Limb (tissue), 2 donors: ENCODE results near the gene SNRNP200.
"Not testable (repeated sequence)": the region's sequence is repeated elsewhere in the genome, so short reads cannot be mapped to it uniquely, and the experiment has no call there.

Experiments used
- DNase-seq, 2 donors: peaks; one replicate each; pipeline ENCODE4 v3.0.0-alpha.2; 2016; ENCODE audit errors: extremely low spot score in 2 of 2

The SNRNP200 gene

GRCh38 chr2:96274355-96275056 lies 30.8 kb downstream of the SNRNP200 start:
- DNase-seq = no peak

GRCh38 chr2:96273763-96274162 lies 31.6 kb downstream of the SNRNP200 start:
- no peak for DNase-seq

- DNase-seq = no peak
These were observed 33.4 kb downstream of the SNRNP200 start for GRCh38 chr2:96271995-96272394.

DNA sequence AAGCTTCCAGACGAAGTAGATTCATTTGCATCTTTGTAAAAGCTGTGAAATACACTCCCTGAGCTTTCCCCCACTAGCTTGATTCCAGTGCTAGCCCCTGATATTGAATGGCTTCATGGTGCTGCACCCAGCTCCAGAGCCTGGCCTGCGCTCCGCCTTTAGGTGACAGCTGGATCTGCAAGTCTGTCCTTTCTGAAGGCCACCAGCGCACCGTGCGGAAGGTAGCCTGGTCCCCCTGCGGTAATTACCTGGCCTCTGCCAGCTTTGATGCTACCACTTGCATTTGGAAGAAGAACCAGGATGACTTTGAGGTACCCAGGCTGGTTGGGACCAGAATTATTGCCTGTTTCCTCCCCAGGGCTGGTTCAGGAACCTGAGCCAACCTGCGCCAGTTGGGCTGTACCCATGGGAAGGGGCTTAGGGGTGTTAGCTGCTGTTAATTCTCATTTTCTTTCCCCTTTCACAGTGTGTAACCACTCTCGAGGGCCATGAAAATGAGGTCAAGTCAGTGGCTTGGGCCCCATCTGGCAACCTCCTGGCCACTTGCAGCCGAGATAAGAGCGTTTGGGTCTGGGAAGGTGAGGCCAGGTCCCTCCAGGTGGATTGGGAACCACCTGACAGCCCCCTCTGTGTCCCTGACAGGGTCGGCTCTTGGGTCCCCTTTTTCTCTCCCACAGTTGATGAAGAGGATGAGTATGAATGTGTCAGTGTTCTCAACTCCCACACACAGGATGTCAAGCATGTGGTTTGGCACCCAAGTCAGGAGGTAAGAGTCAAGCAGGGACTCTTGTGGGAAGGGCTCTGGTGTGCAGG lies 38.0 kb downstream of the SNRNP200 start:
- DNase-seq = no peak

GRCh38 chr2:96265840-96266679 lies 39.3 kb downstream of the SNRNP200 start, which contains the start of the genes CIAO1 and TMEM127:
TSS of gene CIAO1 (plus strand) at chr2:96266225. CDS start at chr2:96266351, 126 bp downstream.
TSS of gene TMEM127 (minus strand) at chr2:96265997. CDS start at chr2:96265381, 616 bp downstream.
- DNase-seq = peak; percentile 99

DNA sequence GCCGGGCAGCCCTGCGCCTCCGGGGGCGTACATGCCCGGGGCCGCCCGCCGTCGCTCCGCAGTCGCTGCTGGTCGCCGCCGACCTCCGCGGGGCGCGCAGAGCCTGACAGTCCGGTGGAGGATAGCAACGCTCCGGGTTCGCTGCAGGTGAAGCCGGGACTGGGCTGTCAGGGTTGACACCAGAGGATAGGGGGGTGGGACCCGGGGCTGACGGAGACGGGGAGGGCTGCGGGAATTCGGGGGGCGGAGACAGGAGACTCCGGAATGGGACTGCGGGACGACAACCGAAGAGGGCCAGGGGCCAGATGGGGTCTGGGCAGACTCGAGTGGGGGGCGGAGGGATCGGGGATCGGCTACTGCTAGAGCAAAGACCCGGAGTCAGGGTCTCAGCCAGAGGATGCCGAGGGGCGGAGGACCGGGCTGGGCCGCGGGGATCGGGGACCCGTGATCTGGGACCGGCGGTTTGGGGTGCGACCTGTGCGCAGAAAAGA lies 40.0 kb downstream of the SNRNP200 start:
- DNase-seq = no peak

- peak in 1 of 2 donors; percentile 59 for DNase-seq
These were observed 40.5 kb downstream of the SNRNP200 start for GRCh38 chr2:96264656-96265348.

DNA sequence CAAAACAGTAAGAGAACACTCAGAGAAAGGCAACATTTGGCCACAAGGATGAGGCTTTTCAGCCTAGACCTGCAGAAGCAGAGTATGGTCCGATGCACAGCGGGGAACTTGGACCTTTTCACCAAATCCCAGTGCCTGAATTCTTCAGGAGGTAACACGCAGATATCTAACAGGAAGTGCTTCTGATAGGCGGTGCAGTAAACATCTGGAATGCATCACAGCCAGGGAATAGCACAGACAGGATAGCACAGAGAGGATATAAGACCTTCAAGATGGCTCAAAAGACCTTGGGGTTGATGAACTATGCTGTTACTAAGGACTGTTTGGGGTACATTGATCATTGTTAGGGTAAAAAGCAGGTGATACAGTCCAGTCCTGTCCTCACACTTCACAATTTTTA lies 41.3 kb downstream of the SNRNP200 start:
- peak in 1 of 2 donors; percentile 9 for DNase-seq

DNA sequence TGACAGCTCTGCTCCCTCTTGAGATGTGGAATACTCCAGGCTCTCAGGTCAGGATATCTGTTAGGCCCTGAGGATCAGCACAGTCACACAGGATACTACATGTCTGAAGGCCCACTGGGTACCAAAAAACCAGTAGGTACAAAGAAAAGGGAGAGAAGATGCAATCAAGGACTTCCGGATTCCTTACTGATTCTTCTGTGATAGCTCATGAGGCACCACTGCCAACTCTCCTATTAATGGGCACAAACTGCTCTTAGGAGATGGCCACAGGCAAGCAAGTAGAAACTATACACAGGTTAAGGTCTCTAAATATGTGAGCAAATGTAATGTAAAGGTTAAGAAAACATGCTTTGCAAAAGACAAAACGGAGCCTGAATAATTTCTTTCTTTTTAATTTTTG lies 43.0 kb downstream of the SNRNP200 start:
- DNase-seq = no peak

DNA sequence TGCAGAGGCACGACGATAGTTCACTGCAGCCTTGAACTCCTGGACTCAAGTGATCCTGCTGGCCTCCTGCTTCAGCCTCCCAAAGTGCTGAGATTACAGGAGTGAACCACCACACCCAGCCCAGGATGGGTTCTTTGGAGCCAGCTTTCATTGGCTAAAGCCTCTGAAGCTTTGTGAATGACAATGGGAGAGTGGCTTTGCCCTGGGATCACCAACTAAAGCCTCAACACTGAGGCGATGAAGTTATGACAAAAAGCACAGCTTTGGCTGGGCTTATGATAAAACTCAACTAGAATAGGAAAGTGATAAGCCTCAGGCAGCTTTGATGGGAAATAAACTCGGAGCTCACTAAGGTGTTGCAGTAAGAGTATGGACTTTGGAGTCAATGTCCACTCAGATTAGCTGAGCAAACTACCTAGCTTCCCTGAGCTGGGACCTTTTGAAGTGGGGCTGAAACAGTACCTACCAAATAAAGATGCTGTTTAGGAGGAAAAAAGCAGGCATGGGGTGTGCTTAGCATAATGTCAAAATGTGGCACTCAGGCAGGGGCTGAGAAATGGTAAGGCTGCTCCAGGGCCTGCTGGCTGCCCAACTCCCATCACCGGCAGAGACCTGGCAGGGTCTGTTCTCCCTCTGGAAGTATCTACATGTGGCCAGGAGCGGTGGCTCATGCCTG lies 43.9 kb downstream of the SNRNP200 start:
- DNase-seq = no peak

- DNase-seq = no peak
These were observed 44.7 kb downstream of the SNRNP200 start for GRCh38 chr2:96260387-96261260.

DNA sequence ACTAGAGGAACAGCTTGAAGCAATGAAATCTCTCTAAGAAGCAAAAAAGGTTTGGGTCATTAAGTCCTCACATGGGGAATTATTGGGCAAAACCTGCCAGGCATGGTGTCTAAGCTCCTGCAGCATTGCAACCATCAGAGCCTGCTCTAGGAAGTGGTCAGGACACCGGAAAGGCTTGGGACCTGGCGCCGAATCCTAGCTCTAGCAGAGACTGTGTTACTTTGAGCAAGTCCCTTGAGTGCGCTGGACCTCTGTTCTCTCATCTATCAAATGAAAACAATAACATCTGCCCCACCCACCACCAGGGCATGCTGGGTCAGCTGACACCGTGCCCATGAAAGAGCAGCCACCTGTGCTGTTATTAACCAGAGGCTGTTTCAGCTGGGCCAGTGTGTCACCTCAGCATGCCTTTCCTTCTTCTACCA lies 45.8 kb downstream of the SNRNP200 start:
- DNase-seq = no peak

GRCh38 chr2:96258166-96259022 lies 47.0 kb downstream of the SNRNP200 start:
- no peak for DNase-seq

- DNase-seq = not testable (repeated sequence)
These were observed 47.6 kb downstream of the SNRNP200 start for GRCh38 chr2:96257744-96258143.

- no peak for DNase-seq
These were observed 48.7 kb downstream of the SNRNP200 start for GRCh38 chr2:96256611-96257113.

DNA sequence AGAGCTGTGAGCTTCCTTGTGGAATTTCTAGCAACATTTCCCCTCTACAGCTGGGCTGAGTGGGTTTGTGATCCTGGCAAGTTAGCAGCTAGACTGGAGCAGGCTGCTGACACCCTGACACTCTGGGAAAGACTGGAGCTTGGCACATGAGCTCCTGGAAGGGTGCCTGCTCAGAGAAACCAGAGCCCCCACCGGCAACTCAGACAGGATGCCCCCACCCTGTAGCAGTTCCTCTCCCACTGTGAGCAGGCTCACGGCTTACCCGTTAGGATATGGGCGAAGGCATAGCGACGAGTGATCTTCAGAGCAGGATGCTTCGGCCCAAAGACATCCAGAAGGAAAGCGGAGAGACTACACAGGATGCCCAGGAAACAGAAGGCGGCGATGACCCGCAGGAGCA lies 50.8 kb downstream of the SNRNP200 start:
- DNase-seq = no peak

DNA sequence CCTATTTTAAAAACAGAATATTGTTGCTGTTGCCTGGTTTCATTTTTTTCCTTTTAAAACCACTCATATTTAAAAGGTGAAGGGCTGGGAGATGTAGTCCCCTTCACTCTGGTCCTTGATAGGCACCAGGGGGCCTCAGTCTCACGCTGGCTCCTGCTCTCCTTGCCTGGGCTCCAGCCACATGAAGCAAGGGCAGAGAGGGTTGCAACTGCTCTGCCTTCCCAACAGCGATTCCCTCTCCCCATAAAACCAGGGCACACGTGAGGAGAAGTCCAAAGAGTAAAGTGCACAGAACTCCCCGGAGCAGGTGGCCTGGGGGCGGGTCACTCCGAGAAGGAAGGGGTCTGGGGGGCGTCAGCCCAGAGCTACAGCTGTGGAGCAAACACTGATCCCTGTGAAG lies 52.3 kb downstream of the SNRNP200 start:
- DNase-seq = no peak

- DNase-seq = no peak
These were observed 52.8 kb downstream of the SNRNP200 start for GRCh38 chr2:96252526-96252925.
